CD4-positive, alpha-beta T cell treated with Interleukin-21 for 1 hour (primary cell): ENCODE measurements around the gene UACA.

ENCODE experiments used
- DNase-seq: peaks from one replicate; pipeline ENCODE4 v3.0.0-alpha.2; 2020

The UACA gene

DNA sequence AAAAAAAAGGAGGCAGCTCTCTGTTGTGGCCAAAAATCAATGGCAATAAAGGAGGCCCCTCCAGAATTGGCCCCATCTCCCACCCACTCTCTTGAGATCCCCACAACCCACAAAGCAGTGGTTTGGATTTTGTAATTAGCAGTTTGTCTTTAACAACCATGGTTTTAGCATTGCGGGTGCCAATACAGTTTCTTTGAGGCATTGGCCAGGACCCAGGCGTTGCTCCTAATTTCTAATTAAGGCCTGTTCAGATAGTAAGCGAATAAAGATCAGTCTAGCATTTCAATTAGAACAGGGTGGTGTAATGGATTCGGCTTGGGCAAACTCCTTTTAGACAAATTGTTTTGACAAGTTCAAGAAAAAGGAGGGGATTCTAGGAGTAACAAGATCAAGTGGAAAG, 23.6 kb upstream of the UACA start:
- no peak for DNase-seq

DNA sequence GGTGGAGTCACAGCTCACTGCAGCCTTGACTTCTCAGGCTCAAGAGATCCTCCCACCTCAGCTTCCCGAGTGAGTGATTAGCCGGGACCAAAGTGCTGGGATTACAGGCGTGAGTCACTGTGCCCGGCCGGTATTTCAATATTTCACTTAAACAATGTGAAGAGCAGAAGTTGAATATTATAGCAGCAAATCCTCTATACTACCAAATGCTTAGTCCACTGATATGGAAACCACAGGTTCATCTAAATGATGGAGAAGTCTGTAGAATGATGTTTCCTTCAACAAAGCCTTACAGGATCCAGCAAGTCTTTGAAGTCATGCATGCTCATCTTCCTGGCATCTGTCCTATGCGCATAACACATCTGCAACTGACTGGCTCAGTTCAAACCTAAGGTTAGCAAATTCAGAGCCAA, 20.3 kb upstream of the UACA start:
- no peak for DNase-seq

DNA sequence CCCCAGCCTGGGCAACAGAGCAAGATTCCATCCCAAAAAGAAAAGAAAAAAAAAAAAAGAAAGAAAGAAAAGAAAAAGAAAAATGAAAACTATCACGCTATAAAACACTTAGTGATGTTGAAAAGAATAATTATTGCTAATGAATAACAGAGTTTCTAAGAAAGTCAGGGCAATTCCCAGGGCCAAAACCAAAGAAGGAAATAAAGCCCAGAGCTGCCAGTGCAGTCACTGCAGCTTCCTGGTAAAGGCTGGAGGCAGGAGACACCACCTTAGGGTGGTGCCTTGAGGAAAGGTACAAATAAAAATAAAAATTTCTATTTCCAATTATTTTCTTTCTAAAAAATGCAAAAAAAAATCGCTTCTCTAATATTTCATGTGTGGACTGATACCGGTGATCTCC, 19.7 kb upstream of the UACA start:
- no peak for DNase-seq

DNA sequence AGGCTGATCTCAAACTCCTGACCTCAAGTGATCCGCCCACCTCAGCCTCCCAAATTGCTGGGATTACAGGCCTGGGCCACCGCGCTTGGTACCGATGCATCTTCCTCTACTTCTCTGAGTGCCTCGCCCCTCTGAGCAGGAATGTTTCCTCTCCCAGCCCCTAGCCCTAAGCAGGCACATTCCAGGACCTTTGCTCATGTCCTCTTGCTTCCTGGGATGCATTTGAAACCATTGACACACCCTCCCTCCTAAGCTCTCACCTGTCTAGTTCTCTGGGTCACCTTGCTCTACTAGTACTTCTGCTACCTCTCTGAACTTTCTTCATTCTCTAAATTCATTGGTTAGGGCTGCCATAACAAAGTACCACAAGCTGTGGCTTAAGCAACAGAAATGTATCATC, 17.9 kb upstream of the UACA start:
- DNase-seq = no peak

DNA sequence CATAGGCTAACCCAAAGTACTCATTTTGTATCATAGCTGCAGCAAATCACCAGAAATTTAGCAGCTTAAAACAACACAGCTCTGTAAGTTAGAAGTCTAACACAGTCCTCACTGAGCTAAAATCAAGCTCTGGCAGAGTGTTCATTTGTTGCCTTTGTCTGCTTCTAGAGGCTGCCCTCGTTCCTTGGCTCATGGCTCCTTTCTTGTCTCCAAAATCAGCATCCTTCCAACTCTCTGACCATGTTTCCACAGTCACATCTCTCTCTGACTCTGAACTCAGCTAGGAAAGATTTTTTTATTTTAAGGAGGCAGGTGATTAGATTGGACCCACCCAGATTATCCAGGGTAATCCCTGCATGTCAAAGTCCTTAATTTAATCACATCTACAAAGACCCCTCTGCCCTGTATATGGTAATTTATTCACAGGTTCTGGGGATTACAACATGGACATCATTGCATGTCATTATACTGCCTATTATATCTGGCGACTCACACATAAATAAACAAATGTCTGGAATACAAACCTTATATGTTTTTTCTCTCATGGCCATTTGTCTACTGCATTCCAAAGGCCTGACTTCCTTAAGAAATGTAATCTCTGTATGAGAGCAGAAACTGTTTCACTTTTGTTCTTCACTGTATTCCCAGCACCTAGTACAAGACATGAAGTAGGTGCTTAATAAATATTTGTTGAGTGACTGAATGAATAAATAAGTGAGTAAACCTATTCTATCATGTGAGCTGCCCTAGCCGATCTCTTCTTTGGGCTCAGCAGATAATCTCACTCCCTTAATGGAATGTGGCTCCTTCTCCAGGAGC, 15.1 kb upstream of the UACA start:
- DNase-seq = no peak

DNA sequence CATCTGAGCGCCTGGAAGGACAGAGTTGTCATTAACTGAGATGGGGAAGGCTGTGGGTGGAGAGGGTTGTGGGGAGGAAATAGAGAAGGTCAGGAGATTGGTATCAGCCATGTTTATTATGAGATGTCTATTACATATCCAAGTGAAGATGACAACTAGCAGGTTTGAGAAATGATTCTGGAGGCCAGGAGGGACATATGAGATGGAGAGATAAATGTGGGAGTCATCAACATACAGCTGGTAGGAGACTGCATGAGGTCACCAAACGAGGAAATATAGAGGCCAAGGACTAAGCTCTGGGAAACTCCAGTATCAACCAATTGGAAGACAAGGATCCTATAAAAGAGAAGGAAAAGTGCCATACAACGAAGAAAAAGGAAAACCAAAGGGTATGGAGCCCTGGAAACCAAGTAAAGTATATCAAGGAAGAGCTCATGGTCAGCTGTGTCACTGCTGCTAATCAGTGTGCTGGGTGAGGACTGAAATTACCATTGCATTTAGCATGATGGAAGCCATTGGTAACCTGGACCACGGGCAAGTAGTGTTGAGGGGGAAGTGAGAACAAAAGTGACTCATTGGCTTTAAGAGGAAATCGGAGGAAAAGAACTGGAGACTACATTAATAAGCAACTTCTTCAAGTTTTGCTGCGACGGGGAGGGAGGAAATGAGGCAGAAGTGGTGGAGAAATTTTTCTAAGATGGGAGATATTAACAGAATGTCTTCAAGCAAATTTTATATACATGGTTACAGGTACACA, 14.0 kb upstream of the UACA start:
- DNase-seq = no peak

DNA sequence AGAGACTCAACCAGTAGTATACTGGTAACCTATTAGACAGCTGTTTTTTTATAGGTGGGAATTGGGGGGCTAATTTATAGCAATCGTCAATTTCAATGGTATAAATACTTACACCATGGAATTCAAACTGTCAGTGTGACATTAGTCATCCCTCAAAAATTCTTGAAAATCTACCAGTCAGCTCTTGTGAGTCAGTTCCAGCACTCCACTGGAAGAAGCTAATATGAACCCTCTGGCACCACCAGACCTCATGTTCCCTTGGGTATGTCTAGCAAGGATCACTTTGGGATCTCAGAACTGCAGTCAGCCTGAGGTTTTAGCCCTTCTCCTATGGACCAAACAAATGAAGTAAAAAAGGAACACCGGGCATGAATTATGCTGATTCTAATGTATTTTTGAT, 11.8 kb upstream of the UACA start:
- DNase-seq = no peak

DNA sequence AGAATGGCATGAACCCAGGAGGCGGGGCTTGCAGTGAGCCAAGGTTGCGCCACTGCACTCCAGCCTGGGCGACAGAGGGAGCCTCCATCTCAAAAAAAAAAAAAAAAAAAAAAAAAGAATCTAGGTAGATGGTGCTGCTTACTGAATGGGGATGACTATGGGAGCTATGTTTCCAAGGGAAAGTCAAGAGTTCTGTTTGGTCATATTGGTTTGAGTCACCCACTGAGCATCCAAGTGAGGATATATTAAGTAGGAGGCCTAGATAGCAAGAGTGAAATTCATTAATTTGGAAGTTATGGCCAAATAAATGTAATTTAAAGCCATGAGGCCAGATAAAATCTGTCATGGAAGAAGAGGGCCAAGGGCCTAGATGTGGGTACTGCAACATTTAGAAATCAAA, 9.0 kb upstream of the UACA start:
- DNase-seq = no peak

DNA sequence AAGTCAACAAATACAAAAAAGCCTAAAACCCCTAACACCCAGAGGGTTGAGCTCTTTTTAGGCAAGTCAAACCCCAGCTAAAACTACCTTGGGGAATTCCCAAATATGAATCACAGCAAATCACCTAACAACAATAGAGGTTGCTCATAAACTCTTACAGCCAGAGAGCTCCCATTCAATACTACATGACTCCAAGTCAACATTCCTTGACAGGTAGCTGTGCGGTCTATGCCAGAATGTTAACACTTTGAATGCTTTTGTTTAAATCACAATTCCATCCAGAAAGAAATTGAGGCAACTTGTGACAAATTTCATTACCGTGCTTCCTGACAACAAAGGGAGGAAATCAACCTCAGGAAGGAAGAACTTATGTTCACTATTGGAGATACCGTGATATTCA, 7.5 kb upstream of the UACA start:
- no peak for DNase-seq

DNA sequence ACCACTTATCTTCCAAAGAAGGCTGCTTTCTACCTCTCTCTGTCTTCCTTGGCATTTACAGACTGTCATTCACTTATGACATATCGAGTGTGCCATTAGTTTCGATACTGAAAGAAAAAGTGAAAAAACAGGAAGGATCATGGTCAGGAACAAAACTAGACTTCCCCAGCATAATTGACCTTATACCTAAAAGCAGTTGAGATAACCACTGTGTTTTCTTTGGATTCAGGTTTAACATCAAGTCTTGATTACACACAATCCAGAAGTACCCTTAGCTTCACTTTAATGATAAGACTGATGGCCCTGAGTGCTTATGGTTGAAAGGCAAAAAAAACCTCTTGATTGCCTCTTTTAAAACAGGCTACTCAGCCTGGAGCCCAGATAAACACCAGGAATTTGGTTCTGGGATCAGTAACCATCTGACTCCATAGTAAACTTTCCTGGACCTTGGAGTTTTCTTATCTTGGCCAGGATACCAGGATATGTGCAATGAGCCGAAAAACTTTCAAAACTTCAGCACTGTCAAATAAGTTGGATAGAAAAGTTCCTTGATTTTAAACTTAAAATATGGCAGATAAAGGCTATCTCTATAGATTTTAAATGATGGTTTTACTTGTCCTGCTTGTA, 5.0 kb upstream of the UACA start:
- DNase-seq = no peak

DNA sequence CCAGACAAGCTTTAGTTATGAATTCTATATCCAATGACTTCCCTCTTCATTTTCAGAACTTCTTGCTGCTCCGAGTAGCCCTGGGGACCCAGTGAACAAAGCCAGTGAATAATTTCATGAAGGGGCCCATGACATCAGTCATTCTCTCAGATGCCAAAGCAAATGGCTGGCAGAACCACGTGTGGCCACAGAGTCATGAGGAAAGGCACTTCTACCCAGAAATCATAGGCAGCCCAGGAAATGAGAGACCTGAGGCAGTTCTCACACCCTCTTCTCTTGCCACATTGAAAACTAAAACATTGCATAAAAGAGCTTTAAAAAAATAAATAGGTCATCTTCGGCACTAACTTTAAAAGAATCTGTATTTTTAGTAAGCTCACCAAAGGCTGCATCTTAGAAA, 4.3 kb upstream of the UACA start:
- DNase-seq = no peak

DNA sequence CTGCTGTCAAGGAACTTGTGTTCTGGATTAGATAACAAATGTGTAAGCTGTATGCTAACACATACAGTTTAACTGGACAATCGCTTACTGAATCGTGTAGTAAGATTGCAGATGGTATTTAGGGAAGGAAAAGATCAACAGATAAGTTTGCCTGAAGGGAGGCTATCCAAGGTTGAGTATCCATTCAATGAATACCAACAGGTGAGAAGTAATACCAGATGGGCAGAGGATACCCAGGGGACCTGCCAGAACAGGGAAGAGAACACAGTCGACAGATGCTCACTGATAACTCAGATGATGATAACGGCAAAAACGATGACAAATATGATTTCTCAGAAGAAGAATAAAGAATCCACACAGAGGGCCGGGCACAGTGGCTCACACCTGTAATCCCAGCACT, 3.2 kb upstream of the UACA start:
- no peak for DNase-seq

DNA sequence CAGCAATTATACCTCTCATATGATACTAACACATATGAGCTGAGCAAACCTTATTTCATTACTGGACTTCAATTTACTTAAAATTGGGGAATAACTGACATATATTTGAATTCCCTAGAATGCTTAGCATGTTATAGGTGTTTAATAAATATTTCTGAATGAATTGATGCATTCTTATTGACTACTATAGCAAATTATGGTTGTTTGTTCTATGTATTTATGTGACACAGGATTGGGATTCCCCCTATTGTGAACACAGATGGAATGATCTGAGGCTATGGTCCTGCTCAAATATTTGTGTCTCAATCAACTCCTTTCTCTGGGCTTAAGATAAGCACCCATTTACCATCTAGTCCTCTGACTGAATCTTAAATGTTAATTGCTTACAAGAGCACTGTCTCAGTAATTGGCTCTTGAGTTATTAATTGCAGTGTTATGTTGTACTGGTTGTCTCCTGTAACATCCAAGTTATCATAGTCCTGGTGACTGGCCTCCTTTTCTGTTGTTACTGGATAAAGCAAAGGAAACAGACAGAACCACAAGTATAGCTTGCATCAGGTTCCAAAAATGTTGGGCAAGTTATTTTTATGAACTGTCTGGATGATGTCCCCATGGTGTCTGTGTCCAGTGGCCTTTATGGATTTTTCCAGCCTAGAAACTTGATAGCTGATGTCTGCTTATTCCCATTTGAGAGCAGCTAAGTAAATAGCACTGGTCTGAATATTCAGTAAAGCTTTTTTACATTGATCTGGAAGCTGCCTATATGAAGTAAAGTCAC, 2.3 kb upstream of the UACA start:
- DNase-seq = no peak

DNA sequence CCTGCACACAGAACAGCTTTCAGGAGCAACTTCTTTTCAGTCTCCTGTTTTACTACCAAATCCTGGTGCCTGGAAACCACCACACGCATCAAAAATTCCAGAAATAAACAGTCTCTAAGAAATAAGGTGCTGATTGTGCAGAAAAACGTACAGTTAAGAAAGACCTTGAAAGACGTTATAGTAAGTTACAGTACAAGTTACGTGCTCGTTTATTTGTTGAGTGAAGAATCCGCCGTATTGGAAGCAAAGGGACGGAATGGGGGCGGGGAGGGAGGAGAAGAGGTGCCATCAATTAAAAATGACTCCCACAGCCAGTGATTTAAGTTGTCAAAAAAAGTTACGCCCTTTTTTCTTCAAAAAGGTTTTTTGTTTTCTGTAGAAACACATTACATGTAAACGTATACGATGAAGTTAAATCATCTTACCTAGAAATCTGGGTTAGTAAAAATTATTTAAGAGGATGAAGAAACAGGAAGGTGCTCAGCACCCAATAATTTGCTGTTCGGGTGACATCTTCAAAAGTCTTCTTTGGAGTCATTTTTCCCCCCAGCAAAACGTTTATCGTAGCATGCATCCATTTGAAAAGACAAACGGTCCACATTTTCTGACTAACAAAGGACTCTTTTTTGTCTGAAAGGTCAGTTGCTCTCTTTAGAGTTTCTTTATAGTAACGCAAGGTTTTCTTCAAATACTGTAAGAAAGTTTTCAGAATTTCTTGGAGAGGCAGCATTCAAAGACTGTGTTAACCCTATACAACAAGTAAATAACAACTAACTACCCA, 782 bp upstream of the UACA start:
- no peak for DNase-seq

DNA sequence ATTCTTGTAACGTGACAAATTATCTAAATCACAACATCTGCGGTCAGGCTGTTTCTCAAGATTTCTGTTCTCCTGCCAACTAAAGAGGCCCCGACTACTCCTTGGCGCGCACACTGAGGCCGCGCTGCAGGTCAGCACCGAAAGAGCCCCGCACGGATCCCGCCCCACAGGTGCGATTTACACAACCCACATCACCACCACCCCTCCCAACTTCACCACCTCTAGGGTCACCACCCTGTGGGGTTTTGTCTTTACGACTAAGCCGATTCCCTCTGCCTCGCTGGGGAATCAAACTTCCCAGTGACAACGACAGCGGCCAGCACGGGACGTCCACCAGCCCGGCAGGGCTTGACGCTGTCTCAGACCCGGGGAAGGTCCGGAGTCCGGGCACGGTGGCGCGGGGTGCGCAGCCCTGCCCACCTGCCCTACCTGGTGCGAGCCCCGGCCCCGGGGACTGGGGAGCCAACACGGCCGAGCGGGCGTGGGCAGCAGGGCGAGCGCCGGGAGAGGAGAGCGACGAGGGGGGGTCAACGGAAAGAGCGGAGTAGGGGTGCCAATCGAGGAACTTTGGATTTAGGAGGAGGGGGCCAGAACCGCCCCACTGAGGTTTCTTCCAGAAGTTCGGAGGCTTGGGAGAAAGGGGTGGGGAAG, 764 bp downstream of the UACA start:
- DNase-seq = no peak

DNA sequence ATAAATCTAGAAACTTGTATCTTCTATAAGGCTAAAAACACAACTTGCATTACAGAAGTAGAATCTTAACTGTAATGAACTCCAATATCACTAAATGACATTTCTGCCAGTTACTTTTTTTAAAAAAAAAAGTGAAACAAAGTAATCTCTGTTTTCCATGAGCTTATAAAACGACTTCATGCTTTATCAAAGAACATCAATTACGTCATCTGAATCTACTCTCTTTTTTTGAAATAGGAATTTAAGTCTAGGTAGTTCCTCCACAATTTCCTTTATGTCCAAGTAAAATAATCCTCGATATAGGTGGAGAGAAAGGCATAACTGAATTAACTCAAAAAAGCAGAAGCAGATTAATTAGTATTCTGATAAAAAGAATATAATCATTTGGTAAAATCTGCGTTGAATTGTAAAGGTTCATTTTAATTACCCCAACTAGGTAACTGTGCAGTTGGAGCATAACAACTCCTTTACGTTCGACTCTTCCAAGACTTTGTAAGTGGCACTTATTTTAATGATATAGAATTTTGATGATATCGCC, 1.4 kb downstream of the UACA start:
- DNase-seq = no peak

DNA sequence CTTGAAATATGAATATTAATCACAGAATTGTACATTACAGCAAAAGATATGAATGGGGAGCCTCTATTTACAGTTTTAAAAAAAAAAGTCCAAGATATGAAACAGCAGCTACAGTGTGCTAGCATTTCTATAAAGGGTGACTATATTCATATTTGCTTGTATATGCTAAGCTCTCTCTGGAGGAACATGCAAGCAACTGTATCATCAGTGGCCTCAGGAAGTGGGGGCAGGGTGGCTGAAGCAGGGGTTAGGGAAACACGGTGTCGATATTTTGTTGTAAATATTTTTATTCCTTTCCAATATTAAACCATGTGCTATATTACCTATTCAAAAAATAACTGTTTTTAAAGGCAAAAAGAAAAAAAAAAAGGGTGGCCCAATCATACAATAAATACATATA, 2.3 kb downstream of the UACA start:
- DNase-seq = no peak

DNA sequence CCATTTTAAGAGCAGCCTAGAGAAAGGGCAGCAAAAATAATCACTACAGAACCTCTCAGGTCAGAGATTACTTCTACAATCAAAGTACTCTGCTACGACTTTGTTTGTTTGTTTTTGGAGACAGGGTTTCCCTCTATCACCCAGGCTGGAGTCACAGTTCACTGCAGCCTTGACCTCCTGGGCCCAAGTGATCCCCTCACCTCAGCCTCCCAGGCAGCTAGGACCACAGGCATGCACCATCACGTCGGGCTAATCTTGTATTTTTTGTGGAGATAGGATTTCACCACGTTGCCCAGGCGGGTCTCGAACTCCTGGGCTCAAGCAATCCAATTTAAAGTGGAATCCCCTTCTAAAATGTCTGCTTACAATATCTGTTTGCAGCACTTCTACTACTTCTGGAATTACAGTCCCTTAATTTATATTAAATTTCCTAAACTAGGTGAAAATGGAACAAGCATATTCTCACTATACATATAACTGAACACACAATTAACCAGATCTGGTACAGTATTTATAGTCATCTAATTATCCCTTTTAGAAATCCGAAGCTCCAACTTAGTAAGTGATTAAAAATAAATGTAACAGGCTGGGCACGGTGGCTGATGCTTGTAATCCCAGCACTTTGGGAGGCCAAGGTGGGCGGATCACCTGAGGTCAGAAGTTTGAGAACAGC, 4.4 kb downstream of the UACA start:
- no peak for DNase-seq

DNA sequence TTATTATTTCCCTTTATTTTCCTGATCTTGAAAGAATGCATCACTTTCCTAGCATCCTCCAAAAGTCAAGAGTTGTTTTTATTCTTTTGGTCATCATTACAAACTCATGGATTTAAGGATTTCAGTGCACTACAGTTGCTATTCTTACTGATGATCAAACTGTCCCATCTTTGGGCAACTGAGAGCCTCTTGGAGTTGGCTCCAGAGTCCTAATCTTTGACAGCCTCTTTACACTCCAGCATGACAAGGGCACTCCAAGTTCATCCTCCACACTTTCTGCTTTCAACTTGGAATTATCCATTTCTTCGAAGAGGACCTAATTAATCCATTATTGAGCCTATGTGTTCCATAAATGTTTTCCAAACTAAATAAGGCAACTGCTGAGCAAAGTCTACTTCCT, 5.7 kb downstream of the UACA start:
- DNase-seq = no peak

DNA sequence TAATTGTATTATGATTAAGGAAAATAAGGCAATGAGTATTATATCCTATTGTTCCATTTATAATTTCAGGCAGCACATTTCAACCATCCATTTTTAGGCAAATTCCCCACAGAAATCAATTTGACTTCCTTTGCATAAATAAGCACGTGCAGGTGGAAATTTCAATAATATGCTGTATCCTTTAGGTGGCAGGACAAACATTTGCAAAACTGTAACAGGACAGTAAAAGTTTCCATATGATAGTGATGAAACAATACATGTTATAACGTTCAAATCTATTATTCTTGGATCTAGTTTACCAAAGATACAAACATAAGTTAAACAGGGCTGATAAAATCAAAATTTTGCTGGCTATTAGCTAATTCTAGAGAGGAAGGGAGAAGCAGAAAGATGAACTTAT, 8.5 kb downstream of the UACA start:
- DNase-seq = no peak
